Omental fat pad (tissue), 4 donors: ENCODE measurements around the gene CTBP2. TPM values are rescaled to one million over a fixed set of nuclear protein-coding genes. Genes with fewer than 3 reads are reported as not detected.
A peak's percentile ranks its signal among the peaks of the same experiment; 100 is the strongest.

Experiments used
- ATAC-seq: fragments of 150-250 bp; one replicate; pipeline ENCODE4 v1.9.1; 2016; ENCODE audit warnings: mild to moderate bottlenecking, moderate library complexity; ENCODE audit not compliant: low FRiP score
- DNase-seq: peaks from one replicate; pipeline ENCODE4 v3.0.0-alpha.2; 2019; ENCODE audit warnings: low spot score
- CTCF ChIP-seq, 3 donors: fragments of 450-650 bp; IDR thresholded peaks; one replicate each; pipeline ENCODE4 v1.5.1; 2016 to 2017; ENCODE audit warnings: antibody characterized with exemption in 3 of 3, mild to moderate bottlenecking in 3 of 3, moderate library complexity in 2 of 3
- total RNA-seq, 4 donors: library from RNA; depleted of rRNA; stranded (reverse); fragments of >200 nt; gene quantifications; one replicate each; pipeline ENCODE4 v1.1.0, GENCODE V29; 2016

The CTBP2 gene
- total RNA-seq, 4 donors from 2014 or later: 29.4 to 58.6 (median 46.2) TPM

DNA sequence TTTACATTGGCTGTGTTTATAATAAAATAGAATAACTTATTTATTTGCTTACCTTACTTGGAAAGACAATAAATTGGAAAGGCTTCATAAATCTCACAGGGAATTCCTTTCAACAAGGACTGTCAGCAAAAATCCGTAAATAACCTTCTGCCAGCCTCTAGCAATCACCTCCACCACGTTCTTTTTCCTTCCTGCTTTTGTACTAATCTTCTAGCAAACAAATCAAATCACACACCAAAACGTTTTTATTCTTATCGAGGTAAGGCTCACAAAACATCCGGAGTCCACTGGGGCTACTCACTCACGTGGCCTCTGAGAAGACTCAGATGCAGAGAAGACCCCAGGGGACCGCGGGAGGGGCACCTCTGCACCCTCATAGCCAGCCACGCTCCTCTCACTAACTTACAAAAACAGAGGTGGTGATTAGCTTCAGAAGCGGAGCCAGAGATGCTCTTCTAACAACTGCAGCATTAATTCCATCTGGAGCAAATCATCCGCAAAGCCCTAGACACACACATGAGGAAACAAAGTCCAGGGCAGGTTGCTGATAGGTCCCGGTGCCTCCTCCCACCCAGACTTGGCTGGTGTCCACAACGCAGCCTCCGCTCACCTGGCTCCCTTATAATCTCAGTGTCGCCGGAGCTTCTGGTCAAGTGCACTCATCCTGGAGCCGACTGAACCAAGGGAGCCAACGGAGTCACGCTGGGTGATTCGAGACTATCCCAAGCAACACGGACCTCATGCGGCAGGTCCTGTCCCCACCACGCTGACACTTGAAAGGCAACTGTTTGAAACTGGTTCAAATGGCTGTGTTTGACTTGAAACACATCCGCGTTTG is 22.5 kb downstream of the CTBP2 start:
- no peak for ATAC-seq
- DNase-seq: no peak
- TF ChIP-seq CTCF (IDR thresholded peaks at IDR 0.05): no peak

DNA sequence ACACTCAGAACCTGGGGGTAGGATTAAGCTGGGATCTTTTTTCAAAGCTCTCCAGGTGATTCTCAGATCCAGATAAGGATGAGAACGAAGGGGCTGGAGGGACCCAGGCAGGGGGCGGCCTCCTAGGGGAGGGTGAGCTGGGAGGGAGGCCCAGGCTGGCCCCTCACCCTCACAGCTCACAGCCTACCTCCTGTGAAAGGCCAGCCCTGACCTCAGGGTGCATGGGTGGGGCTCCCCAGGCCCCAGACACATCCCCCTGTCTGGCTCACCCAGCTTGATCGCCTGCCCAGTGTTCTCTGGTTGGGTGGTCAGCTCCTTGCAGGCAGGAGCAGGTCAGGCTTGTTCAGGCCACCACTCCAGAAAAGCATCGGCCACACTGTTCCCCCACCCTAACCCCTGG is 24.3 kb downstream of the CTBP2 start:
- no peak for TF ChIP-seq CTCF (IDR thresholded peaks at IDR 0.05)
- DNase-seq: no peak
- peak; percentile 36 for ATAC-seq

- ATAC-seq (no peak), DNase-seq (no peak)
- TF ChIP-seq CTCF (IDR thresholded peaks at IDR 0.05): no peak
Observed at GRCh38 chr10:125135771-125136035, 24.7 kb downstream of the CTBP2 start.

DNA sequence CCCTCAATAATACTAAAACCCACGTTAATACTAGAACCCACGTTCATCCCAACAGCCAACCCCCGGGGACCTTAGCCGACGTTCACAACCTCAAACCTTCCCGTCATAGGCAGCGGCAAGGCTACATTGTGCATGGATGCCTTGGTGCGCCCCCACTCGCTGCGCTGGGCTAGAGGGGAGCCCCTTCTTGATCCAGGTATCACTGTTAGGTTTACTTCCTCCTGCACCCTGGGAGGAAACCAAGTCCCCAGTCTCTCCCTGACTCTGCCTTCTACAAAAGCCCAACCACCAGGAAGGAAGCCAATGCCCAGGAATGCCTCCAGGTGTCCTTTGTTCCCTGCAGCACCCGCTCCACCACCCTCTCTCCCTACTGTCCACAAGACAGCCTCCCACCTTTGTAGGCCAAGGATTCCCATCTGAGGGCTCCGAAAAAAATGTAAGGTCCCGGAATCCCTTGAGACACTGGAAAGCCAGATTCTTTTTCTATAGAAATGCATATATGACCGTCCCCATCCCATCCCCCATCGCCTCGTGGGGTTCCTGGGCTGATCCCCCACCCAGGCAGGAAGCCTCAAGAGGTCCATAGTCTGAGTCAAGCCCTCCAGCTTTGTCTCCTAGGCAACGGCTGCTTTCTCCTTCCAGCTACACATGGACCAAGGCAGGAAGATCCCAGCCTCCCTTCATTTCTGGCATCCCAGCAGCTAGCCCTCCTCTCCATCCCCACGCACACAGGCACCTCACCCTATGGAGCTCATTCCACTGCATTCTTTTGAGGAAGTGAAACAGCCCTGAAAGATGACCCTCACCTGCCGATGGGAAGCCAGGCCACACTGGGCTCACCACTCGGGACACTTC is 25.2 kb downstream of the CTBP2 start:
- ATAC-seq (no peak), DNase-seq (no peak)
- TF ChIP-seq CTCF (IDR thresholded peaks at IDR 0.05): no peak

DNA sequence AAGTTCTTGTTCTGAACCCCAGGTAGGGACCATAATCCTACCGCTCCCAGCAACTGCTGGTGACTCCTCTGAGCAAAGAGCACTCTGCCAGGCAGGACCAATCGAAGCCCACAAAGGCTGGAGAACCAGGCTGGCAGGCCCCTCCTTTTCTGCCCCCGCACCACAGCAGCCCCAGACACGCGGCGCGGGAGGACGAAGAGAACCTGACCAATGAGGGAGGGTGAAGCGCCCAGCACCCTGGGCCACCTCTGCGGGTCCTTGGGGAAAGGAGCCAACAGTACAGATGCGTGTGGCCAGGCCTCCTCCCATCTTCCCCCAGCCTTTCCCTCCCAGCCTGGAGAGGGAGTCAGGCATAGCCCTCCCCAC is 25.9 kb downstream of the CTBP2 start:
- DNase-seq (no peak), ATAC-seq (no peak)
- TF ChIP-seq CTCF (IDR thresholded peaks at IDR 0.05): no peak

DNA sequence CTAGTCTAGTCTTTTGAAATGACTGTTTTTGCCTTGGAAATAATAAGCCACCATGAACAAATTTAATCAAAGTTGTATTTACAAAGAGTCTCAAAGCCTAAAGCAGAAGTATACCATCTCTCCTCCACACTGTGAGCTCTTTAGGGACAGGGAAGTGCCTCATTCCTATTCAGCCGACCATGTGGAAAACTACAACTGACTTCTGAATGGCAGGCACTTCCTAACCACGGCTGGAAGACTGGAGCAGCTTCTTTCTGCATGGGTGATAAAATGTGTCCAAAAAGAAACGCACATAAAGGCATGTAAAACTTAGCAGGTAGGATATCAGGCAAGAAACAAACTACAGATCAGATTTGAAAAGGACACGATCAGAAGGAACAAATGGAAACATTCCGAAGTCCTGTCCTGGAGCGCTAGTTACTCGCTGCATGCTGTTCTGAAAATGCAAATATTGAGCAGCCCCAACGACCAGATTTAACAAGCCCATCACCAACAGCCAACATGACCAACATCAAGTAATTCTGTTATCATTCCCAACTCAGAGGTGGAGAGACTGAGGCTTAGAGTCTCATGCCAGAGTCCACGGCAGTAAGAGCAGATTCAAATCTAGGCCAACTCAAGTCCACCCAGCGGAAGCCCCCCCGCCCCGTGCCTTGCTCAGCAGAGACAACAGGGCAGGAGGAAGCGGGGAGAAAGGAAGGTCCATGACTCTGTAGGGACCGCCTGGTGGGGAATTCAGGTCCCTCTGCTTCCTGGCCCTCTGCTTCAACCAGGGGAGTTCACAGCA is 26.5 kb downstream of the CTBP2 start:
- no peak for TF ChIP-seq CTCF (IDR thresholded peaks at IDR 0.05)
- DNase-seq (no peak), ATAC-seq (no peak)
